Renal cortical epithelial cell (primary cell): ENCODE results near the gene ATP6V0D1. TPM values are rescaled to one million over a fixed set of nuclear protein-coding genes. Genes with fewer than 3 reads are reported as not detected.
"Not testable (repeated sequence)": the region's sequence is repeated elsewhere in the genome, so short reads cannot be mapped to it uniquely, and the experiment has no call there.

Experiments used
- DNase-seq: peaks from one replicate; pipeline ENCODE4 v3.0.0-alpha.2; 2011; ENCODE audit warnings: low read depth
- total RNA-seq: library from RNA; depleted of rRNA; stranded (reverse); fragments of >200 nt; gene quantifications from 2 replicates; pipeline ENCODE4 v1.2.3, GENCODE V29; 2014

Gene ATP6V0D1
- total RNA-seq, 1 donor from 2014 or later: 183 TPM

- DNase-seq: no peak
These were observed 51.7 kb downstream of the ATP6V0D1 start for GRCh38 chr16:67429053-67429798.

GRCh38 chr16:67428146-67428731 lies 52.7 kb downstream of the ATP6V0D1 start:
- DNase-seq: peak; percentile 56

GRCh38 chr16:67426950-67427349 lies 54.0 kb downstream of the ATP6V0D1 start:
- DNase-seq: no peak

GRCh38 chr16:67426022-67426421 lies 54.9 kb downstream of the ATP6V0D1 start:
- DNase-seq: no peak

- DNase-seq: no peak
These were observed 55.4 kb downstream of the ATP6V0D1 start for GRCh38 chr16:67425580-67425979.

GRCh38 chr16:67425061-67425460 lies 55.9 kb downstream of the ATP6V0D1 start:
- DNase-seq: no peak

GRCh38 chr16:67424261-67424615 lies 56.7 kb downstream of the ATP6V0D1 start:
- no peak for DNase-seq

GRCh38 chr16:67423611-67424260 lies 57.2 kb downstream of the ATP6V0D1 start:
- no peak for DNase-seq

- no peak for DNase-seq
These were observed 57.9 kb downstream of the ATP6V0D1 start for GRCh38 chr16:67423015-67423414.

- DNase-seq: no peak
These were observed 59.9 kb downstream of the ATP6V0D1 start for GRCh38 chr16:67421030-67421429.

- no peak for DNase-seq
These were observed 61.0 kb downstream of the ATP6V0D1 start for GRCh38 chr16:67419931-67420330.

GRCh38 chr16:67419502-67419901 lies 61.5 kb downstream of the ATP6V0D1 start:
- DNase-seq: no peak

GRCh38 chr16:67417333-67418061 lies 63.5 kb downstream of the ATP6V0D1 start:
- no peak for DNase-seq

GRCh38 chr16:67415872-67416793 lies 64.8 kb downstream of the ATP6V0D1 start, which contains the start of gene ZDHHC1:
Gene ZDHHC1, minus strand, starts transcription at chr16:67416477. Its CDS starts 8,702 bp downstream, at chr16:67407775.
- peak; percentile 44 for DNase-seq

GRCh38 chr16:67415421-67415820 lies 65.5 kb downstream of the ATP6V0D1 start:
- DNase-seq: not testable (repeated sequence)

GRCh38 chr16:67413978-67414911 lies 66.7 kb downstream of the ATP6V0D1 start:
- peak; percentile 30 for DNase-seq

- no peak for DNase-seq
These were observed 68.7 kb downstream of the ATP6V0D1 start for GRCh38 chr16:67412294-67412693.

GRCh38 chr16:67411339-67411738 lies 69.6 kb downstream of the ATP6V0D1 start:
- DNase-seq: no peak

- no peak for DNase-seq
These were observed 71.3 kb downstream of the ATP6V0D1 start for GRCh38 chr16:67409631-67410030.
